Jurkat, Clone E6-1 (cell line): ENCODE data around the gene PSMD4.
A peak's percentile ranks its signal among the peaks of the same experiment; 100 is the strongest.
"Not testable (repeated sequence)": the region's sequence is repeated elsewhere in the genome, so short reads cannot be mapped to it uniquely, and the experiment has no call there.

Source experiments
- DNase-seq: peaks from one replicate; pipeline ENCODE4 v3.0.0-alpha.2; 2011; ENCODE audit warnings: low read depth, low spot score
- H3K4me3 ChIP-seq: 2 replicates; pipeline ENCODE4 v1.5.1; 2011; ENCODE audit warnings: mild to moderate bottlenecking, low read length, control low read depth, moderate library complexity

Gene PSMD4

GRCh38 chr1:151266315-151266714, 11.8 kb downstream of the PSMD4 start:
- H3K4me3 ChIP-seq, result no peak overlapping the region
- DNase-seq, result no peak

GRCh38 chr1:151266821-151267220, 12.3 kb downstream of the PSMD4 start:
- H3K4me3 ChIP-seq, result no peak overlapping the region
- no peak for DNase-seq

GRCh38 chr1:151267760-151268159, 13.2 kb downstream of the PSMD4 start:
- DNase-seq, result no peak
- no peak overlapping the region for H3K4me3 ChIP-seq

- DNase-seq, result no peak
- H3K4me3 ChIP-seq, result no peak overlapping the region
Observed at GRCh38 chr1:151273924-151274466, 19.5 kb downstream of the PSMD4 start.

GRCh38 chr1:151275341-151275740, 20.8 kb downstream of the PSMD4 start:
- H3K4me3 ChIP-seq, DNase-seq: not testable (repeated sequence)

- H3K4me3 ChIP-seq, result no peak overlapping the region
- no peak for DNase-seq
Observed at GRCh38 chr1:151277249-151277648, 22.7 kb downstream of the PSMD4 start.

GRCh38 chr1:151281225-151281968, 26.9 kb downstream of the PSMD4 start:
- peak overlapping the region; percentile 66 for H3K4me3 ChIP-seq
- DNase-seq, result peak; percentile 96

GRCh38 chr1:151281969-151282882, 27.7 kb downstream of the PSMD4 start, which contains the start of gene ZNF687:
Gene ZNF687, plus strand, starts transcription at chr1:151282299. Its CDS starts 3,993 bp downstream, at chr1:151286292.
- H3K4me3 ChIP-seq, result peak within 1 kb of the TSS; percentile 66
- DNase-seq, result peak; percentile 100

- peak overlapping the region; percentile 66 for H3K4me3 ChIP-seq
- DNase-seq, result no peak
Observed at GRCh38 chr1:151282883-151283725, 28.6 kb downstream of the PSMD4 start.

- no peak for DNase-seq
- H3K4me3 ChIP-seq, result no peak overlapping the region
Observed at GRCh38 chr1:151284013-151284577, 29.6 kb downstream of the PSMD4 start.

- no peak overlapping the region for H3K4me3 ChIP-seq
- no peak for DNase-seq
Observed at GRCh38 chr1:151286619-151287340, 32.2 kb downstream of the PSMD4 start.

GRCh38 chr1:151287341-151287699, 32.8 kb downstream of the PSMD4 start:
- no peak overlapping the region for H3K4me3 ChIP-seq
- DNase-seq, result no peak

- DNase-seq, result no peak
- H3K4me3 ChIP-seq, result no peak overlapping the region
Observed at GRCh38 chr1:151287767-151288500, 33.4 kb downstream of the PSMD4 start.

- H3K4me3 ChIP-seq, result no peak overlapping the region
- no peak for DNase-seq
Observed at GRCh38 chr1:151288502-151288901, 34.0 kb downstream of the PSMD4 start.

GRCh38 chr1:151289080-151289935, 34.8 kb downstream of the PSMD4 start:
- H3K4me3 ChIP-seq, result no peak overlapping the region
- DNase-seq, result no peak

GRCh38 chr1:151289991-151290708, 35.6 kb downstream of the PSMD4 start:
- no peak overlapping the region for H3K4me3 ChIP-seq
- DNase-seq, result no peak
